DLD1 (cell line): ENCODE results near the gene CHST5.

ENCODE experiments used
- in situ Hi-C: cut with HindIII; loops from 2 replicates; pipeline ENCODE4 v1.10.0; 2017; ENCODE audit warnings: low sequenced_read_pairs

The CHST5 gene

DNA sequence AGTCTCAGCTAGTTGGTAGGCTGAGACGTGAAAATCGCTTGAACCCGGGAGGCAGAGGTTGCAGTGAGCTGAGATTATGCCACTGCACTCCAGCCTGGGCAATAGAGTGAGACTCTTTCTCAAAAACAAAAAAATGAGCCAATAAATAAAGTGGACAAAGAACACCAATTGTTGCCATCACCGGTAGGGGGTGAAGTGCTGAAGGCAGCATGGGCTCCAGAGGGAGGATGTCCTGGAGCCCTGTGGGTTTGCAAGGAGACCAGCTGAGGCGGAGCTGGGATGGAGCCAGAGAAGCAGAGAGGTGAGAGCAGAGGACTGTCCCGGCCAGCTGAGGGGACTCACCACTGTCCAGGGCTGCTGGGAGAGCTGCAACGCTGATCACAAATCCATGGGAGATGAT, 54.4 kb downstream of the CHST5 start:
- in situ Hi-C loops = no loop called here

DNA sequence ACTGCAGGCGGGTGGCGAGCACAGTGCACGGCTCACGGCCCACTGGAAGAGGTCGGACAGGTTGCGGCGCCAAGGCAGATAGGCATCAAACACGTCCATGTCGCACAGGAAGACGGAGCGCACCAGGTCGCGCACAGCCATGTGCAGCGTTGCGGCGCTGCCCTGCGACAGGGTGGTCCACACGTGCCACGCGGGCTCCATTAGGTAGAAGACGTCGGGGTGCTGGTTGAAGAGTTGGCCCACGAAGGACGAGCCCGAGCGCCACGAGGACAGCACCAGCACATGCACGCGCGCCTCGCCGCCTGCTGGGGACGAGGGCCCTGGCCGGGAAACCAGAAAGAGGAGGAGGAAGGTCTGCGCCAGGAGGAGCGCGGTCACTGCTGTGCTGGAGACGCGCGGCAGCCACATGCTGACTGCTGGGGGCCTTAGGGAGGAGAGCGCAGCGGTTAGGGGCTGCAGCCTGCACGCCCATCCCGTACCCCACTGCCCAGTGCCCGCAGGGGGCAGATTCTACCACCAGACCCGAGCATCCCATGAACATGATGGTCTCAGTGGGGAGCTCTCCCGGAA, 56.4 kb downstream of the CHST5 start:
- in situ Hi-C loops = no loop called here
